Activated CD4-positive, alpha-beta T cell treated with anti-CD3 and anti-CD28 coated beads for 24 hours (primary cell): Measurements from ENCODE around the gene PTPRM.

Experiments used
- DNase-seq, 2 donors: peaks; one replicate each; pipeline ENCODE4 v3.0.0-alpha.2; 2020; ENCODE audit warnings: low read depth in 2 of 2

The PTPRM gene

DNA sequence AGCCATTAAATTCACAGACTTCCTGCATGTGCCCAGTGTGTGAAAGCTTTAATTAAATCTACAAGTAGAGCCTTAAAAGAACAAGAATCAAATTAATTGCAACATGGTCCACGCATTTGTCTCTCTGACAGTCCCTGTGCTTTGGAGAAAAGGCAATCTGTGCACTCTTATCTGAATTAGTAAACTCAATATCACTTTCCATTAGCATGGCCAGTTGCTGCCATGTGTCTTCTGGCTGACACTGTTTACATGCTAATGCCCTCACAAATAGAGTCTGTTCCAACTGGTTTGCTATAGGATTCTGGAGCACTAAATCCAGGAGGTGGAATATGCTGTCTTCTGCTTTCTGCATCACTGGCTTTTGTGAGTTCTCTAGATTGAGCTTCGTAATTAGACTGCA, 607.7 kb downstream of the PTPRM start:
- no peak for DNase-seq

DNA sequence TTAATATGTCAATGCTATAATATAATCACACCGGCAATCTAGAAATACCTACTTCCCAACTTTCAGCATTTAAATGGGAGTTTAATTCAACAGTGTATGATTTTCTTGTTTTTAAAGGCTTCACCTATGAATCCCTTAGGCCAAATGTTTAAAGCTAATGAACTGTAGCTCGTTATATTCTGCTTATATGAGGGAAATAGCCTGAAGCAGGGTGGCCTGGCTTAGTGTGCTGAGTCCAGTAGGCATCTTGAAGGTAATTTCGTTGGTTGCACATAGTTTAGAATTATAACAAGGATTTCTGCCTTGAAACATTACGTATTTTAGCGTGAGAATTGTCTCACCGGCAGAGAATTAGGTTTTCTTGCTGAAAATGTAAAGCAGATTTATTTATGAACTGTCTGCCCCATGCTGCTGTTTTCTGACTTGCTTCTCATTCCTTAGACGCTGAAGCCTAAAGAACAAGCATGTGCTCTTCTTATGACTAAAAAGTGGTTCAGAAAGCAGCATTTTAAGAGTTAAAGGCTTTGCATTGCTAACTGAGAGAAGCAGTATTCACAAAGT, 608.5 kb downstream of the PTPRM start:
- DNase-seq: no peak

DNA sequence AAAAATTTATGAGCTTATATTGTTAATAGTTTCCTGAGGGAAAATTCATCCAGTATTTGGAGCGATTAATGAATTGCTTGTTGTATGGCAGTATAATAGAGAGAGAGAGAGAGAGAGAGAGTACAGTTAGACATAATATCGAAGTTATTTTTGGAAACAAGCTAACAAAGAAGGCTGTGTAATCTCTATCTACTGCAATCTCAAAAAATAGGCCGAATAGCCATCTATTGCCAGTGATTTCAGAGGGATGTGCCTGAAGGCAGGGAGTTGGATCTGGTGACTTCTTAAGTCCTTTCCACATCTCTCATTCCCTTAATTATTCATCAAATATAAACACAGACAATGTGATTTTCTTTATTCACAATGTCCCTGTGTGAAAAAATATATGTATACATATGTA, 609.0 kb downstream of the PTPRM start:
- no peak for DNase-seq

DNA sequence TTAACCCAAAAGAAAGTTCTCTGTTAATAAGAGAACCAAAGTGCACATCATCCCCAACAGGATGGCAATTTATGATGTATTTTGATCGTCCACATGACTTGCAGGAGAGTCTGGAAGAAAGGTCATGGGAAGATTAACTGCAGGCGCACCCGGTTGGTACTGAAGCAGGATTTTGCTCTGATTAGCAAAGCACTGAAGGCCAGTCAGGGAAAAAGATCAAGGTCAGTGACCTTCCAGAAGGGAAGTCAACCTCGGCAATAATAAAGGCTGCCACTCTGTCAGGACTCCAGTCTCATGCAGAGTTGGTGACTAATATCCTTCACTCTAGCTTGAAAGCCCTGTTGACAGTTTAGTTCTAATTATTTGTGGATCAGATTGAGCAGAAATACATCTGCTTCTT, 609.4 kb downstream of the PTPRM start:
- DNase-seq: no peak

DNA sequence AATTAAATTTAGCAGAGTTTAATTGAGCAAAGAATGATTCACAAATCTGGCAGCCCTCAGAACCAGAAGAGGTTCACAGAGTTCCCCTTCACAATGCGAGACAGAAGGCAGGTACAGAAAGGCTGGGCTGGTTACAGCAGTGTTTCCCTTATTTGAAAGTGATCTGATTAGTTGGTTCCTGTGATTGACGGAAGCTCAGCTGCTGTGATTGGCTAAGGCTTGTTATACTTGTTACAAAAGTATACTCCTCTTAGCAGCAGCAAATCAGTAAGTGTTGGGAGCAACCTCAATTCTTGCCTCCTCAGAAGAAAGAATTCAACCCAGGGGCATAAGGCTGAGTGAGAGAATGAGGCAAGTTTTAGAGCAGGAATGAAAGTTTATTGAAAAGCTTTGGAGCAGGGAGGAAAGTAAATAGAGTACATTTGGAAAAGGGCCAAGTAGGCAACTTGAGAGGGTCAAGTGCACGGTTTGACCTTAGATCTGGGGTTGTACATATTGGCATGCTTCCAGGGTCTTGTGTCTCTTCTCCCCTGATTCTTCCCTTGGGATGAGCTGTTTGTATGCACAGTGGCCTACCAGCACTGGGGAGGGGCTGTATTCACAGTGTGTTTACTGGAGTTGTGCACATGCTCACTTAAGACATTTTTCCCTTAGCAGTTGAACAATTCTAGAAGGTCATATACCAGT, 610.4 kb downstream of the PTPRM start:
- DNase-seq: no peak

DNA sequence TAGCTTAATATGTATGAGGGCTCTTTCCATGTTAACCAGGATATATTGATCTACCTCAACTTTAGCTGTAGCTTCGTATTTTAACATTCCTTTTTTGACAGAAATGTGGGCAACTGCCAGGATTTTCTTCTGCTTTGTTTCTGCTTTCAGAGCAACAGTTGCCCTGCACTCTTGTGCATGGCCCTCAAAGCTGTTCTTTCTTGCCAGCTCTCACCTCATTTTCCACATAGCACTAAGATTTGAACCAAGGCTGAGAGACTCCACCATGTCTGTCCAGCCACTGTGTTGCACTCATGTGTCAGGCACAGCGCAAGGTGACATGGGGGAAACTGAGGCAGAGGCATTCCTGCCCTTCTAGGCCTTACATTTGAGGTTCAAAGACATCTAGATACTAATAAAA, 619.3 kb downstream of the PTPRM start:
- DNase-seq: no peak

DNA sequence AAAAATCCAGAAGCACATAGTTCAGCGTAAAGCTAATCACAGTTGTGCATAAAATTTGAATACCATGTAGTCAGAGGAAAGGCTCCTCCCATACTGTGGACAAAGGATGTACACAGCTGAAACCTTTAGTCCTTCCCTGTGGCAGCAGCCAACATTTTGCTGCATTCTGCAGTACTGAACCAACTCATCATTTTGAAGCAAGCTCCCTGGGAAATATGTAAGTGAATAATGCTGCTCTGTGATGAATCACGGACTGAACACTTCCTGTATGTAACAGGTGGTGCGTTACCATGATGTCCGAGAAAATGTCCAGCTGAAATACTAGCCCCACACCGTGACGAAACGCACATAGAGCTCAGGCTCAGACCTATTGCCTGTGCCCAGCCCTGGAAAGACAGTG, 621.1 kb downstream of the PTPRM start:
- no peak for DNase-seq

DNA sequence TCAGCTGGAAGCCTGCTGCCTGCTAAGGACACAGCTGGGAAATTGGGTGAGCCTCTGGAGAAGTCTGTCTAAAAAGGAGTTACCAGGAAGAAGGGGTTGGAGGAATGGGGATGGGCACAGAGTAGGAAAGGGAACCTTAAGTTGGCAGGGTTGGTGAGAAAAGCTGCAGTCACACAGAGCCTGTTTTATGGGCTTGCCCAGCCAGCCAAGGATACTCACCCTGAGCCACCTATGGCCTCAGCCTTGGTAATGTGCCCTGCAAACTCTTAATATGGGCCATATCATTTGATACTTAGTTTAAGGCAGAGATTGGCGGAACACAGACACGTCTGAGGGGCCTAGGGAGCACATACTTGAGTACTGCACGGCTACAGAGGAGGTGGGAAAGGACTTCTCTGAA, 623.9 kb downstream of the PTPRM start:
- DNase-seq: no peak

DNA sequence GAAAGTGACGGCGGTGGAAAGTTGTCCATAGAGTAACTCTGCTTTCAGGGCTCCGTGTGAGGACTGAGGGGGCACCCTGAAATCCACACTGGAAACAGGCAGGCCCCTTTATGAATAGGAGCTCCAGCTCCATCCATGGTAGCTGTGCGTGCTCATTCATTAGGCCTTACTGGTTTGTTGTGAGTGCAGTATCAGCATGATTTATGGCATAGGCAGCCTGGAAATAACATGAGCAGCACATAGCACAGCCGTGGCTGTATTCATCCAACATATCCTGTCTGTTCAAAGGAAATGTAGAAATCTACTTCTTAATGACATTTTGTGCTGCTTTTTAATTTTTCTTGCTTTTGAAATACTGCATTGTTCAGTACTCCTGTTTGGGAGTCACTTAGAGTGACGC, 627.3 kb downstream of the PTPRM start:
- DNase-seq: no peak

DNA sequence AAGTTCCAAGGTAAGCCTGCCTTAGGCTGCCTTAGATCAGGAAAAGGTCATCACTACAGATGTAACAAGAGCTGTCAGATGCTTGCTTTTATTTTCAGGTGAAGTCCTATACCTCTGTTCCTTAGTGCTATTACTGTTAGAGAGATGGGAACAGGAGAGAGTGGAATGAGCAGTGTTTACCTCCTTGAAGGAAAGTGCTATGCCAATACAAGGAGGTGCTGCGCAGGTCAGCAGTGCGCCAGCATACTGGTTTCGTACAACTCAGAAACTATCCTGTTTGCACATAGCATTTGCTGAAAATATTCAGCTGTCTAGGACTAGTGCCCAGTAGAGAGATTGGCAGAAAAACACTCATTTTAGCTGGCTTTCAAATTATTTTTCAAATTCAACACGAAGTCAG, 629.1 kb downstream of the PTPRM start:
- no peak for DNase-seq

DNA sequence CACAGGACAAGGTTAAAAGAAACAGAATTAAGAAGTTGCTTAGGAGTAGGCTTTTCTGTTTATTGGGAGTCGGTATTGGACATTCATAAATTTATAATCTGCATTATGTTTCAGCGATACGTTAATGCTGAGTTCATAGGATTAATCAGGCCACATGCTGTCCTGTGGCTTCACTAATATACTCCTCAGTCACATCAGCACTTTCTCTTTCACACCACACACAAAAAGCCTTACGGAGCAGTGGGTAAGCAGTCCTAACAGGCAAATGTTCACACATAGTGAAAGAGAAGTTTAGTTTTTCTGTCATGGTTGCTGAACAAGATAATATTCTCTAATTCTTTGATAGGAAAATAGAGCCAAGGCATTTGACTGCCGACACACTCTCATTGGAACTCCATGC, 630.4 kb downstream of the PTPRM start:
- no peak for DNase-seq

DNA sequence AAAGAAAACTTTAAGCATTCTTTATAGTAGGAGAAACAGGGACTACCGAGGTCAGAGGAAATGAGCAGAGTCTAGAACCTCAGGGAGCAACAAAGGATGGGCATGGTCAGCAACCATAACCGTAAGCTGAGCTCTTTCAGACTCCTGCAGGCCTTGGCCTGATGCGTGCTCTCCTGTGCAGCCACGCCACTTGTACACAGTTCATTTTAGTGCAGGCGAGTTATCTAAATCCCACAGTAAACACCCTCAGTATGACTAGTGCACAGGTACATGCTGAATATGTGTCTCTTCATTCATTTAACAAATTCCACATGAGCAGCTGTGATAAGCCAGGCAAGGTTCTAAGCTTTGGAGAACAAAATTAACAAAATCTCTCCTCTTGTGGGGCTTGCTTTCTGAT, 640.9 kb downstream of the PTPRM start:
- DNase-seq: no peak

DNA sequence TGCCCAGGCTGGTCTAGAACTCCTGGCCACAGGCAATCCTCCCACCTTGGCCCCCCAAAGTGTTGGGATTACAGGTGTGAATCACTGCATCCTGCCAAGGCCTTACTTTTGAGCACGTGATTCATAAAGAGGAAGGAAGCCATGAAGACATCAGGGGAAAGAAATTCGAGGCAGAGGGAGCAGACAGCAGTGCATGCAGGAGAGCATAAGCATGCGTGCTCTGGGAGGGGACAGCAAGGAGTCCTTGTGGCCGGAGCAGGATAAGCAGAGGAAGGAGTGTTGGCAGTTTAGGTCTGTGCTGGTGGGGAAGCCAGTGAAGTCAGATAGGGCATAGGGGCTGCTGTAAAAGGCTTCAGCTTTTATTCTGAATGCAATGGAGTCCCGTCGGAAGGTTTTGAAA, 641.6 kb downstream of the PTPRM start:
- no peak for DNase-seq

DNA sequence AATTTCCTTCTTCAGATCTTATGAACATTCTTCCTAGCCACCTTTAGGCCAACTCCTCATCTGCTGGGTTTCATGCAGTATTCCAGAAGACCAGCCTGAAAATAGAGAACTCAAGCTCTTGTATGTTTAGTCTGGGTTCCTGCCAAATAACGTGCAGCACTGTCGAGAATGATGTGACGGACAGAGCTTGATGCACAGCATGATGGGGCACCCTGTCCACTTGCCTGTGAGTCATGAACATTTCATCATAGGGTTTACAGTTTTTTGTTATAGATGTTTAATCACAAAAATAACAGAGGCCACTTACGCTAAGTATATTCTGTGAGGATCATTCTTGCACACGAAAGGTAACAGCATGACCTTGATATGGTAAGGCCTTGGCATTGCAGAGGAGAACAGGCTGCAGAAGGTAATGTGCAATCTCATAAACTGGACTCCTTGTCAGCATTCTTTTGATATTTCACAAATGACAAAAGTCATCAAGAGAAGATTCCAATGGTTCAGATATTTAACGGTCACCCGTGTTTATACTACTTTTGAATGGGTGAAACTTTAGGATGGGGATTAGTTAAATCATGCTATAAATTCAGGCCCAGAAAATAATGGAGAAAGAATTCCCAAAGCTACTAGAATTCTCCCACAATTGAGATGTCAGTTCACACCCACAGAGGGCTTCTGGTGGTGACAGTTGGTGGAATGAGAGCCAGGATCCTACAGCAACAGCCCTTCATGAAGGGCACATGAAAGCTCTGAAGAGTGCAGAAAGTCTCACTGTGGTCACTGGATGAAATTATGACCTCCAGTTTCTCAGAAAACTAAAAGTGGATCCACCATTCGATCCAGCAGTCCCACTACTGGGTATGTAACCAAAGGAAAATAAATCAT, 646.0 kb downstream of the PTPRM start:
- no peak for DNase-seq

DNA sequence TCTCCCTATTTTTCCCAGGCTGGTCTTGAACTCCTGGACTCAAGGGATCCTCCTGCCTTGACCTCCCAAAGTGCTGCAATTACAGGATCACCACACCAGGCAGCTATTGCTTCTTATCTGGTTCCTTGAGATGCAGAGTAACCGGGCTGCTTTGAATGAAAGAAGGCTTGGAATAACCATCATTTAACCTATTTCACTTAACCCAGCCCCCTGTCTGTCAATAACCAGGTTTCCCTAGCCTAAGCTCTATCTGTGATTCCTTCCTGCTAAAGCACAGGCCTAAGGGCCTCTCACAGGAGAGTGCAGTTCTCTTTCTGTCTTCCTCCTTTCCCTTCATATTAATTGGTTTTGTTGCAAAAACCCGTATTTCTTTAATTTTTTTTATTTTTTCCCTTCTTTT, 648.6 kb downstream of the PTPRM start:
- no peak for DNase-seq

DNA sequence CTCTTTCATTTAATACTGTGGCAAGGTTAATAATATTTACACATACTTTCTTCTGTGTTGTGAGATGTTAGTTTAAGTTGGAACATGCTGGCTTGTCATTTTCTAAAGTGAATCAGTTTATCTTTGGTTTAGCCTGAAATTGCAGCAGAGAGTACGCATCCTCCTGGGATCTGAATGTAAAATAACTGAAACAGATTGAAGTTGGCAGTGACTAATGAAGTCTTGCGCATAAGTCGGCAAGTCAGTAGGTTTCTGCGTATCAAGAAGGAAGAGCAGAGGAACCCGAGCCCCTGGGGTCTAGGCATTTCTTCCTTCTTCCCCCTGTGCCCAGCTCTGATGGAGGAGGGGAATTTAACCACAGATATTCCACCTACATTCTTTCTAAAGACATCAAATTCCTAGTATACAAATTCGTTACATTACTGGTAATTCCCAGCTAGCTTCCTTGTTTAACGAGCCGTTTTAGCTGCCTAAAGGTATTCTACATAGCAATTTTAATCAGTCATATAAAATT, 650.0 kb downstream of the PTPRM start:
- no peak for DNase-seq

DNA sequence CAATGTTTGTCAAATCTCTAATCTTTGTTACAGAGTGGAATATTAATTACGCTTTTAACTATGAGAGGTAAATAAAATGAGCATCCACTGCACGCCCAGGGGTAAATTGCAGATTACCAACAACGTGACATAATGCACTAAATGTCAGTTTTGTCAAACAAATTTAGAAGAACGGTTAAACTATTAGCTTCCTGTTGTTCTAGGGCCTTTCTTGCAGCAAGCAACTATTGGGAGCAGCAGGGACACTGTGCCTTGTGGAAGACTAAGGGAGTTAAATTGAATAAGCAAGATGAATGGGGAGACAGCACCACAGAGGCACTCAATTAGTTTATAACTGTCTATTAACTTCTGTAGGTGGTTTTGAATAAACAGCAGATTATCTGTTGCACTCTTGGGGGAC, 651.1 kb downstream of the PTPRM start:
- no peak for DNase-seq

DNA sequence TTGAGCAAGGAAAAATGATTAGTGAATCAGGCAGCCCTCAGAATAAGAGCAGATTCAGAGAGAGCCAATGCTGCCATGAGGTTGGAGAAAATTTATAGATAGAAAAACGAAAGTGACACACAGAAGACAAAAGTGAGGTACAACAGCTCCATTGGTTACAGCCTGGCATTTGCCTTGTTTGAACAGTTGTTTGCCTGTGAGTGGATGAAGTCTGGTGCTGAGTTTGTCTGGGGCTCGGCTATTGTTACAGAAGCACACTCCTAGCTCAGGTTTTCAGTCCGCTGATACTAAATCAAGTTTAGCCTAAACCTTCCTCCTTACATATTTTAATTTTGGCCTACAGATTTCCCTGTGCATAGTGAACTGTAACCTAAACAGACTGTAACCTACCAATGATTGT, 654.3 kb downstream of the PTPRM start:
- no peak for DNase-seq

DNA sequence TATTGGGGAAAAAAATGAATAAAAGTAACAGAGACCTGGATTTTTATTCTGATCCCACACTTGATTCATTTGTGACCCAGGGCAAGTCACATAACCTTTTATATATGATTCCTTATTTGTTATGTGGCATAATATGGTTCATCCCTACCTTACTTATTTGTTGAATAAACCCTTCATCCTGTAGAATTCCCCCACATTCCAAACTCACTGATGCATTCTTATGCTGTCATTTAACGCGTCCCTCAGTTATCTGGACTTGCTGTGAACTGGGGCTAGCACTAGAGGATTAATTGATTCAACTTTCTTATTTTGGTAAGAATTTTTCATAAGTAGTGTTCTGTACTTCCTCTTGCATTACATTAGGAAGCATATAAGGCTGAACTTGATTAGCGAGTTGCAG, 657.5 kb downstream of the PTPRM start:
- no peak for DNase-seq

DNA sequence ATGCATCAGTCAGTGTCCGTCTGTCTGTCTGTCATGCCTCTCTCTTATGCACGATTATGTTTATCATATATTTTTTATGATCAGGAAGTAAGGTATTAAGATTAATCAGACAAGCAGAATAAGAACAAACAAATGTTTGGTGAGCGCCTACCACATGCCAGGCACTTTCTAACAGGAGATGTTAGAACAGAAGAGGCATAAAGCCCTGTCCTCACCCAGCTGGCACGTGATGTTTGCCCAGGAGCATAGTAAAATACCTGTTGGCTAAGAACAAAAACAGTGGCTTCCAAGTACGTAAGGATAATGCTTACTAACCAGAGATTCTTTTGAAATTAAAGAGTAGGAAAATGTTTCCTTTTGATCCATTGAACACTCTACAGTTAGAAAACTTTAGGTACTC, 661.9 kb downstream of the PTPRM start:
- DNase-seq: no peak

DNA sequence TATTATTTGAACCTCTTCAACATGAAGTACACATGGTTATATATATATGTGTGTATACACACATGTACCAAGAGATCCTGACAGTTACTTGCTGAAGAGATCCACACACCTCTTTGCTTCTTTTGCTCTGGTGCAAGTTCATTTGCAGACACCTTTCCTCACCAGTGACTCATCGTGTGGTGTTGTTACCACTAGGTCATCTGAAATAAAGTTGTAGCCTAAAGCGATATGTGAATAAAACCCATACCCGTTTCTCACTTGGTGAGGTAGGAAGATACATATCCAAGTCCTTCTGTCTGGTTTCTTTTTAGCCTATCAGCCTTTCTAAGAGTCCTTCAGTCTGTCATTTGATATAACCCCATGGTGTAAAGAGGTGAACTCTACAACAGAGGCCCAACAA, 662.7 kb downstream of the PTPRM start:
- DNase-seq: no peak

DNA sequence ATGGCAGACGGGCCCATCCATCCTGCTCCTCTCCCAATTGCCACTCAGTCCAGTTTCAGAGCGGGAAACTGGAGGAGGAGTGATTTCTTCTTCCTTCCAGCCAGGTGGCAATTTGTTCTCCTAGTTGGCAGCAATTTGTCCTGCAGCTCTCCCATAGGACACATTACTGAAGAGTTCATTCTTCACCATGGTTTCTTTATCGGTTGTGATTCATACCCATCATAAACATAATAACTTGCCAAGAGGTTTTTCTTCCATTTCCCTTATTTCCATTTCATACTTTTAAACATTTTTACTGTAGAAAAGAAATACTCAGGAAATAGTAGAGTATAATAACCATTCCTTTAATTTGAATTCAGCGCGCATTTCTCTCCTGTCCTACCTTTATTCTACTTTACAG, 664.2 kb downstream of the PTPRM start:
- no peak for DNase-seq

DNA sequence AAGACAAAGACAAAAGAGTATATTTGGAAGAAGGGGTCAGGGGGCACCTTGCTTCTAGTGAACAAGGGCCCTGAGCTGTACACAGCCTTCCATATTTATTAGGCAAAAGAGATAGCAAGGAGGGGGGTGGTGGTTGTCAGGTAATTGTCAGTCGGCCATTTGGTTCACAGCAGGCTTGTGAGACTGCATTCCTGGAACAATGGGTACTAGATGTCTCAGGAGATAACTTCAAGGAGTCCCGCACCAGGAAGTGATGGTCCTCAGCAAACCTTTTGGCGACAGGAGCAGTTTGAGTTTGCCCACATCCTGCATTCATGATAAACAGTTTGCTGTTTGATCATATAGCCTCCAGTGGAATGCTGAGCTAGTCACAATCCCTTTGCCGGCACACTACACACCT, 665.7 kb downstream of the PTPRM start:
- no peak for DNase-seq
